Thyroid gland (tissue), 4 donors: ENCODE results near the gene JDP2.

Source experiments
- POLR2A ChIP-seq, 2 donors: fragments of 450-650 bp; IDR thresholded peaks; one replicate each; pipeline ENCODE4 v1.6.1; 2017; ENCODE audit warnings: antibody characterized with exemption in 2 of 2, mild to moderate bottlenecking in 2 of 2, moderate library complexity in 1 of 2
- TF ChIP-seq, protein P1 (sequence below), 6 experiments: fragments of 200-600 bp in 3 of 6; fragments of 450-650 bp in 3 of 6; sonication (generic) in 3 of 6; IDR thresholded peaks; one replicate each; pipeline ENCODE4 v1.5.1; 2016 to 2019; ENCODE audit warnings: antibody characterized with exemption in 6 of 6, mild to moderate bottlenecking in 2 of 6, inconsistent platforms in 1 of 6, moderate library complexity in 1 of 6

DNA sequence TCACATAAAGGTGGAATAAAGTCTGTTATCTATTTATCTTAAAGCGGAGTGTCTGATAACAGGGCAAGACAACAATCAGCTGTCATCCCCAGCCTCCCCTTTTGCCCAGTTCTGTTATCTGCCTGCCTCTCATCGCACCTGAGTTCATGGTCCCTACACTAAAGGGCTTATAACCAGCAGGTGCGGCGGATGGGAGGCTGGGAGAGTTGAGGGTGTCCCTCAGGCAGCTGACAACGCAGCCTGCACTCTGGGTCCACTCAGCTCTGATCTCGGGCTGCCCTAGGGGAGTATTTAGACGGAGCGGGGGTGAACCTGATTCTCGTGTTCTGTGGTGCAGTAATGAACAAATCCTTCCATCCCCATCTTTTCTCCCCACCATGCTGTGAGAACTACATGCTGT, 34.0 kb upstream of the JDP2 start:
- TF ChIP-seq, protein P1, sequence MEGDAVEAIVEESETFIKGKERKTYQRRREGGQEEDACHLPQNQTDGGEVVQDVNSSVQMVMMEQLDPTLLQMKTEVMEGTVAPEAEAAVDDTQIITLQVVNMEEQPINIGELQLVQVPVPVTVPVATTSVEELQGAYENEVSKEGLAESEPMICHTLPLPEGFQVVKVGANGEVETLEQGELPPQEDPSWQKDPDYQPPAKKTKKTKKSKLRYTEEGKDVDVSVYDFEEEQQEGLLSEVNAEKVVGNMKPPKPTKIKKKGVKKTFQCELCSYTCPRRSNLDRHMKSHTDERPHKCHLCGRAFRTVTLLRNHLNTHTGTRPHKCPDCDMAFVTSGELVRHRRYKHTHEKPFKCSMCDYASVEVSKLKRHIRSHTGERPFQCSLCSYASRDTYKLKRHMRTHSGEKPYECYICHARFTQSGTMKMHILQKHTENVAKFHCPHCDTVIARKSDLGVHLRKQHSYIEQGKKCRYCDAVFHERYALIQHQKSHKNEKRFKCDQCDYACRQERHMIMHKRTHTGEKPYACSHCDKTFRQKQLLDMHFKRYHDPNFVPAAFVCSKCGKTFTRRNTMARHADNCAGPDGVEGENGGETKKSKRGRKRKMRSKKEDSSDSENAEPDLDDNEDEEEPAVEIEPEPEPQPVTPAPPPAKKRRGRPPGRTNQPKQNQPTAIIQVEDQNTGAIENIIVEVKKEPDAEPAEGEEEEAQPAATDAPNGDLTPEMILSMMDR (IDR thresholded peaks at IDR 0.05), result no peak
- TF ChIP-seq POLR2A (IDR thresholded peaks at IDR 0.05), result no peak
